GM12865 (cell line): ENCODE results near the gene BRSK1.

Experiments
- DNase-seq: peaks from one replicate; pipeline ENCODE4 v3.0.0; 2010; ENCODE audit warnings: low read depth
- H3K4me3 ChIP-seq: 2 replicates; pipeline ENCODE4 v1.5.1; 2011; ENCODE audit warnings: mild to moderate bottlenecking, low read depth, low read length, control low read depth
- TF ChIP-seq, protein P1 (sequence below): IDR thresholded peaks from 2 replicates; pipeline ENCODE4 v1.5.1; 2011; ENCODE audit warnings: low read length, control low read depth, low read depth, inconsistent platforms; ENCODE audit not compliant: insufficient read depth; ENCODE audit errors: missing control alignments

The BRSK1 gene

DNA sequence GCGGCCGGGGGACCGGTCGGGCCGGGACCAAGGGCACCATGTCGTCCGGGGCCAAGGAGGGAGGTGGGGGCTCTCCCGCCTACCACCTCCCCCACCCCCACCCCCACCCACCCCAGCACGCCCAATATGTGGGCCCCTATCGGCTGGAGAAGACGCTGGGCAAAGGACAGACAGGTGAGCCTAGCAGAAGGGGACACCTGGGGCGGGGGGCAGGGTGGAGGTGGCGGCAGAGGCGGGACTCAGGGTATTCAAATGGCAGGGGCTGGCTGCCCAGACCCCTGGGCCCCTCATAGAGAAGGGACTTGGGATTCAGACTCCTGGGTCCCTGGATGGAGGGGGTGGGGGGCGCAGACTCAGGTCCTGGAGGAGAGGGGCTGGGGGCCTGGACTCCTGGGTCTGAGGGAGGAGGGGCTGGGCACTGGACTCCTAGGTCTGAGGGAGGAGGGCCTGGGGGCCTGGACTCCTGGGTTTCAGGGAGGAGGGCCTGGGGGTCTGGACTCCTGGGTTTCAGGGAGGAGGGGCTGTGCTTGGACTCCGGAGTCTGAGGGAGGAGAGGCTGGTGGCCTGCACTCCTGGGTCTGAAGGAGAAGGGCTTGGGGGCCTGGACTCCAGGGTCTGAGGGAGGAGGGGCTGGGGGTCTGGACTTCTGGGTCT, 735 bp downstream of the BRSK1 start:
- DNase-seq = no peak
- H3K4me3 ChIP-seq = no peak overlapping the region
- TF ChIP-seq, protein P1, sequence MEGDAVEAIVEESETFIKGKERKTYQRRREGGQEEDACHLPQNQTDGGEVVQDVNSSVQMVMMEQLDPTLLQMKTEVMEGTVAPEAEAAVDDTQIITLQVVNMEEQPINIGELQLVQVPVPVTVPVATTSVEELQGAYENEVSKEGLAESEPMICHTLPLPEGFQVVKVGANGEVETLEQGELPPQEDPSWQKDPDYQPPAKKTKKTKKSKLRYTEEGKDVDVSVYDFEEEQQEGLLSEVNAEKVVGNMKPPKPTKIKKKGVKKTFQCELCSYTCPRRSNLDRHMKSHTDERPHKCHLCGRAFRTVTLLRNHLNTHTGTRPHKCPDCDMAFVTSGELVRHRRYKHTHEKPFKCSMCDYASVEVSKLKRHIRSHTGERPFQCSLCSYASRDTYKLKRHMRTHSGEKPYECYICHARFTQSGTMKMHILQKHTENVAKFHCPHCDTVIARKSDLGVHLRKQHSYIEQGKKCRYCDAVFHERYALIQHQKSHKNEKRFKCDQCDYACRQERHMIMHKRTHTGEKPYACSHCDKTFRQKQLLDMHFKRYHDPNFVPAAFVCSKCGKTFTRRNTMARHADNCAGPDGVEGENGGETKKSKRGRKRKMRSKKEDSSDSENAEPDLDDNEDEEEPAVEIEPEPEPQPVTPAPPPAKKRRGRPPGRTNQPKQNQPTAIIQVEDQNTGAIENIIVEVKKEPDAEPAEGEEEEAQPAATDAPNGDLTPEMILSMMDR = no peak

DNA sequence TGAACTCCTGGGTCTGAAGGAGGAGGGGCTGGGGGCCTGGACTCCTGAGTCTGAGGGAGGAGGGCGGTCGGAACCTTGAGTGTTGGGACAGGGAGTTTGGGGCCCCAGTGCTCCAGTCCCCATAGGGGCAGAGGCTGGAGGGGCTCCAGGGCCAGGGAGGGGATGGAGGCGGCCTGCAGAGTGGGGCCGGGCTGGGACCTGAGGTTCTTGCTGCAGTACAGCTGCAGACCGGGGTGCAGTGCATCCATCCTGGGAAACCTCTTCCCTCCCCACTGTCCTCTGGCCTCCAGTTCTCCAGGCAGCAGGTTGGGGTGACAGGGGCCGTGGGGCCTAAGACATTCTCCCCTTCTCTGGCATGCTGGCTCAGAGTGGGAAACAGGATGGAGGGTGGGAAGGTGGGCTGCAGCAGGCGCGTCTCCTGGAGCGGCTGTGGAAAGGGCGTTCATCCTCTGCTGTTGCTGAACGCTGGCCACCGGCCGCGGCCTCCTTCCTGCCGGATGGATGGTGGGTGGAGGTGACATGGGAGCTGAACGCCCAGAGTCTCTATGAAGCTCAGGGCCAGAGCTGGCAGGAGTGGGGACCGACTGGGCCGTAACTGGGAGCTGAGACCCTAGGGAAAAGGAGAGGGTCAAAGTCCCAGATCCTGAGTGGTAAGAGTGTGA, 1.6 kb downstream of the BRSK1 start:
- no peak overlapping the region for H3K4me3 ChIP-seq
- DNase-seq = no peak
- TF ChIP-seq, protein P1 = no peak

DNA sequence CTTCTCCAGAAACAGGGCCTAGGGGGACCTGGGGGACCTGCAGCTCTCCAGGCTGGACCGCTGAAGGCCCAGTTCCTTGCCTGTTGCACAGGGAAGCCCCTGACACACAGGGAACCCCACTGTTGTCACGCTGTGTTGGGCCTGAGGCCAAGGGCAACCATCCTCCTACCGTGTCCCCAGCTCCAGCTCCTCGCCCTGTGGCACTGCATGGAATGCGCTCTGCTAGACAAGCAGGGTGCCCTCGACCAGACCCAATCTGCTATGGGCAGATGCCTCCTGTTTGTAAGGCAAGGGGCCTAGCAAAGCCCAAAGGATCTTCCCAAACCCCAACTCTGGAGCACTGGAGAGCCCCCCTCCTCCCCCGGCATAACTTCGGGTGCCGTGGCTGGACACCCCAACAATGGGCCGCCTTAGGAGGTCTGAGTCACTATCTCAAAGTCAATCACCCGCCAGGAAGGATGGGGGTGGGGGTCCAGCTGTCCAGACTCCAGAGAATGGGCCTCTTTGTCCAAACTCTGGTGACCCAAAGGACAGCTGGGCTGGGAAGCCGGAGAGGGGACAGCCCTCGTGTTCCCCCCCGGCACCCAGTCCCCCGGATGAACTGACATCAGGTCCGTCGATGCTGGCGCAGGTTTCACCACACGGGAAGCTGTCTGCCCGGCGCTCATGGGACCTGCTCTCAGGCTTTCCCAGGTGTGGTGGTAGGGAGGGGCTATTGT, 3.7 kb downstream of the BRSK1 start:
- H3K4me3 ChIP-seq = no peak overlapping the region
- DNase-seq = no peak
- TF ChIP-seq, protein P1 = no peak

DNA sequence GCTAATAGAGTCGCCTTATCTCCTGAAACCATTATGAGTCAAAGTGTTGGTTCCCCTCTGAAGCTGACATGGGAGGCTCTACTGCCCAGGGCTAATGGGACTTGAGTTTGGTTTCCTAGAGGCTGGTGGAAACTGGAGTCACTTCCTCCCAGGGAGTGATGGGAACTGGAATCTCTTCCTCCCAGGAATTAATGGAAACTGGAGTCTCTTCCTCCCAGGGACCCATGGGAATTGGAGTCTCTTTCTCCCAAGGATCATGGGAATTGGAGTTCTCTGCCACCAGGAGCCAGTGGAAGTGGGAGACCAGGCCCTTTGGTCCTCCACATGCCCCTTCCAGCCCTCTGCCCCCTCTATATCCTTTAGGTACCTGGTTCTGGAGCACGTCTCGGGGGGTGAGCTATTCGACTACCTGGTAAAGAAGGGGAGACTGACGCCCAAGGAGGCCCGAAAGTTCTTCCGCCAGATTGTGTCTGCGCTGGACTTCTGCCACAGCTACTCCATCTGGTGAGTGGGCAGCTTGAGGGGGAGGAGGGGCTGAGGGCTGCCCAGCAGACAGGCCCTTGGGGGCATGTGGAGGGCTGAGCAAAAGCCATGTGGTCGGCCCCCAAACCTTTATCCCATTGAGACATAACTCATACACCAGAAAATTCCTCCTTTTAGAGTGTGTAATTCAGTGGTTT, 5.5 kb downstream of the BRSK1 start:
- no peak overlapping the region for H3K4me3 ChIP-seq
- no peak for DNase-seq
- TF ChIP-seq, protein P1 = no peak

DNA sequence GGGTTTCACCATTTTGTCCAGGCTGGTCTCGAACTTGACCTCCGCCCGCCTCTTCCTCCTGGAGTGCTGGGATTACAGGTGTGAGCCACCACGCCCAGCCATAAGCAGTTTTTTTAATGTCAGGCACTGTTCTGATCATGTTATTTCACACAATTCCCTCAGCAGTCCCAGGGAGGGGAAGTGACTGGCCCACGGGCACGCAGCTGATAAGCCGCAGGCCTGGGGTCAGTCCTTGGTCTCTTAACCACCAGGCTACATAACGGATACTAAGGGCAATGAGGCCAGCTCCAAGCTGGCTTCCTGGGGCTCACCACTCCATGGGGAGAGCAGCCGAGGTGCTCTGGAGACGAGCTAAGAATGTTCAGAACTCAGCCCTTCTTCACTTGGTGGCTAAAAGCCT, 13.5 kb downstream of the BRSK1 start:
- no peak overlapping the region for H3K4me3 ChIP-seq
- TF ChIP-seq, protein P1 = no peak
- DNase-seq = no peak

DNA sequence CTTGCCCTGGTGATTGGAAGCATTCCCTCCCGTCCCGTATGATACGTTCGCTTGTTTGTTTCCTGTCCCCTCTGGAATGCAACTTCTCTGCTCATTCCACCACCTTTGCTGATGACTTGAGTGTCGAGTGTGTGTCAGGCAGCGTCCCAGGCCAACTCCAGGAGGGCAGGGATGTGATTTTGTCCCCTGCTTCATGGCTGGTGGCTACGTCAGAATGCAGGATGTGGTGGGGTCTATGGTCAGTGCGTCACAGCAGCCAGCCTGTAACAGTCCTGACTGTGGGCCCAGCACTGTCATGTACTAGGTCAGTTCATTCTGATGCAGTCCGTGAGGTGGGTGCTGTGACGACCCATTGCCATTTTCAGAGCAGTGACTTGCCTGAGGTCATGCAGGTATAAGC, 16.2 kb downstream of the BRSK1 start:
- TF ChIP-seq, protein P1 = no peak
- no peak overlapping the region for H3K4me3 ChIP-seq
- no peak for DNase-seq
